Amygdala (tissue), 56 donors: Measurements from ENCODE around the gene CHST11.
A peak's percentile ranks its signal among the peaks of the same experiment; 100 is the strongest.

Experiments
- DNase-seq, 56 donors: peaks; one replicate each; lab custom pipeline; 2025; lab: John Stamatoyannopoulos, UW

Gene CHST11

GRCh38 chr12:104499668-104500332 lies 43.1 kb downstream of the CHST11 start:
- DNase-seq, result no peak

GRCh38 chr12:104501115-104501514 lies 44.4 kb downstream of the CHST11 start:
- DNase-seq, result no peak

GRCh38 chr12:104501660-104502059 lies 44.9 kb downstream of the CHST11 start:
- DNase-seq, result no peak

- DNase-seq, result no peak
Measured at GRCh38 chr12:104502217-104502616, 45.5 kb downstream of the CHST11 start.

- DNase-seq, result no peak
Measured at GRCh38 chr12:104502638-104503037, 45.9 kb downstream of the CHST11 start.

- no peak for DNase-seq
Measured at GRCh38 chr12:104503191-104503590, 46.4 kb downstream of the CHST11 start.

- DNase-seq, result no peak
Measured at GRCh38 chr12:104504146-104504545, 47.4 kb downstream of the CHST11 start.

- no peak for DNase-seq
Measured at GRCh38 chr12:104505095-104505818, 48.5 kb downstream of the CHST11 start.

- no peak for DNase-seq
Measured at GRCh38 chr12:104506676-104507401, 50.1 kb downstream of the CHST11 start.

GRCh38 chr12:104507672-104508071 lies 50.9 kb downstream of the CHST11 start:
- DNase-seq, result no peak

- no peak for DNase-seq
Measured at GRCh38 chr12:104508752-104509446, 52.2 kb downstream of the CHST11 start.

GRCh38 chr12:104510145-104510872 lies 53.6 kb downstream of the CHST11 start:
- DNase-seq, result no peak

- no peak for DNase-seq
Measured at GRCh38 chr12:104510873-104511440, 54.2 kb downstream of the CHST11 start.

- DNase-seq, result no peak
Measured at GRCh38 chr12:104513681-104514080, 56.9 kb downstream of the CHST11 start.

GRCh38 chr12:104514092-104514810 lies 57.5 kb downstream of the CHST11 start:
- DNase-seq, result peak in 1 of 56 donors; percentile 5

GRCh38 chr12:104515899-104516298 lies 59.2 kb downstream of the CHST11 start:
- DNase-seq, result no peak

GRCh38 chr12:104516821-104517220 lies 60.1 kb downstream of the CHST11 start:
- DNase-seq, result no peak

GRCh38 chr12:104517880-104518279 lies 61.1 kb downstream of the CHST11 start:
- DNase-seq, result no peak
